HepG2 (cell line): ENCODE results near the gene RAD54L.

Source experiments
- CHD4 ChIP-seq: fragments of 200-600 bp; sonication (generic); IDR thresholded peaks from 2 replicates; pipeline ENCODE4 v1.7.0; 2017; ENCODE audit warnings: mild to moderate bottlenecking, low read length, borderline replicate concordance
- CTCF ChIP-seq: sonication (generic); formaldehyde crosslinking; IDR thresholded peaks from 2 replicates; pipeline ENCODE4 v1.5.0; 2020; ENCODE audit warnings: mild to moderate bottlenecking, missing genetic modification reagents, moderate library complexity
- FOXA3 ChIP-seq: IDR thresholded peaks from 2 replicates; pipeline ENCODE4 v1.6.1; 2016; ENCODE audit warnings: missing genetic modification reagents, missing compliant biosample characterization
- GABPB1 ChIP-seq: IDR thresholded peaks from 2 replicates; pipeline ENCODE4 v1.6.1; 2016; ENCODE audit warnings: mild to moderate bottlenecking, missing genetic modification reagents, moderate library complexity, missing compliant biosample characterization
- JDP2 ChIP-seq: sonication (generic); formaldehyde crosslinking; IDR thresholded peaks from 2 replicates; pipeline ENCODE4 v1.8.1; 2022; ENCODE audit warnings: missing genetic modification reagents, borderline replicate concordance
- NFE2L1 ChIP-seq: sonication (generic); formaldehyde crosslinking; IDR thresholded peaks from 2 replicates; pipeline ENCODE4 v1.4.0; 2020; ENCODE audit warnings: missing genetic modification reagents, mild to moderate bottlenecking, borderline replicate concordance
- SAFB2 ChIP-seq: sonication (generic); formaldehyde crosslinking; IDR thresholded peaks from 2 replicates; pipeline ENCODE4 v1.5.1; 2020; ENCODE audit warnings: missing genetic modification reagents, low read depth, mild to moderate bottlenecking, borderline replicate concordance
- TBP ChIP-seq: sonication (generic); formaldehyde crosslinking; IDR thresholded peaks from 2 replicates; pipeline ENCODE4 v1.5.0; 2020; ENCODE audit warnings: missing genetic modification reagents
- ZBTB10 ChIP-seq: sonication (generic); formaldehyde crosslinking; IDR thresholded peaks from 2 replicates; pipeline ENCODE4 v1.4.0; 2020; ENCODE audit warnings: missing genetic modification reagents, borderline replicate concordance
- ZBTB33 ChIP-seq: sonication (generic); formaldehyde crosslinking; IDR thresholded peaks from 2 replicates; pipeline ENCODE4 v1.4.0; 2020; ENCODE audit warnings: missing genetic modification reagents
- ZFP36L2 ChIP-seq: sonication (generic); formaldehyde crosslinking; IDR thresholded peaks from 2 replicates; pipeline ENCODE4 v1.4.0; 2020; ENCODE audit warnings: missing genetic modification reagents
- TF ChIP-seq, protein P1 (sequence below): sonication (generic); formaldehyde crosslinking; IDR thresholded peaks from 2 replicates; pipeline ENCODE4 v1.4.0; 2020; ENCODE audit warnings: low read depth, missing genetic modification reagents

GRCh38 chr1:46295306-46295705 is 47.7 kb downstream of the RAD54L start:
- TF ChIP-seq CTCF (CRISPR knock-in tag) (no peak), SAFB2 (CRISPR knock-in tag) (no peak), FOXA3 (CRISPR knock-in tag) (no peak), ZBTB10 (CRISPR knock-in tag) (no peak), ZBTB33 (CRISPR knock-in tag) (no peak), GABPB1 (CRISPR knock-in tag) (no peak), CHD4 (no peak), ZFP36L2 (CRISPR knock-in tag) (no peak), JDP2 (no peak), TBP (CRISPR knock-in tag) (no peak), NFE2L1 (CRISPR knock-in tag) (no peak)
- TF ChIP-seq, protein P1, sequence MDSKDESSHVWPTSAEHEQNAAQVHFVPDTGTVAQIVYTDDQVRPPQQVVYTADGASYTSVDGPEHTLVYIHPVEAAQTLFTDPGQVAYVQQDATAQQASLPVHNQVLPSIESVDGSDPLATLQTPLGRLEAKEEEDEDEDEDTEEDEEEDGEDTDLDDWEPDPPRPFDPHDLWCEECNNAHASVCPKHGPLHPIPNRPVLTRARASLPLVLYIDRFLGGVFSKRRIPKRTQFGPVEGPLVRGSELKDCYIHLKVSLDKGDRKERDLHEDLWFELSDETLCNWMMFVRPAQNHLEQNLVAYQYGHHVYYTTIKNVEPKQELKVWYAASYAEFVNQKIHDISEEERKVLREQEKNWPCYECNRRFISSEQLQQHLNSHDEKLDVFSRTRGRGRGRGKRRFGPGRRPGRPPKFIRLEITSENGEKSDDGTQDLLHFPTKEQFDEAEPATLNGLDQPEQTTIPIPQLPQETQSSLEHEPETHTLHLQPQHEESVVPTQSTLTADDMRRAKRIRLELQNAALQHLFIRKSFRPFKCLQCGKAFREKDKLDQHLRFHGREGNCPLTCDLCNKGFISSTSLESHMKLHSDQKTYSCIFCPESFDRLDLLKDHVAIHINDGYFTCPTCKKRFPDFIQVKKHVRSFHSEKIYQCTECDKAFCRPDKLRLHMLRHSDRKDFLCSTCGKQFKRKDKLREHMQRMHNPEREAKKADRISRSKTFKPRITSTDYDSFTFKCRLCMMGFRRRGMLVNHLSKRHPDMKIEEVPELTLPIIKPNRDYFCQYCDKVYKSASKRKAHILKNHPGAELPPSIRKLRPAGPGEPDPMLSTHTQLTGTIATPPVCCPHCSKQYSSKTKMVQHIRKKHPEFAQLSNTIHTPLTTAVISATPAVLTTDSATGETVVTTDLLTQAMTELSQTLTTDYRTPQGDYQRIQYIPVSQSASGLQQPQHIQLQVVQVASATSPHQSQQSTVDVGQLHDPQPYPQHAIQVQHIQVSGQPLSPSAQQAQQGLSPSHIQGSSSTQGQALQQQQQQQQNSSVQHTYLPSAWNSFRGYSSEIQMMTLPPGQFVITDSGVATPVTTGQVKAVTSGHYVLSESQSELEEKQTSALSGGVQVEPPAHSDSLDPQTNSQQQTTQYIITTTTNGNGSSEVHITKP: no peak
